ENCODE measurements around the gene CHCT1. TPM values are rescaled to one million over a fixed set of nuclear protein-coding genes. Genes with fewer than 3 reads are reported as not detected.

CHCT1 gene
- total RNA-seq, 1 experiment from 2014 or later, result not detected

- no peak for DNase-seq
- BruUV-seq (replicated peaks), result TSS peak; percentile 36
- Mint-ChIP-seq H3K4me3 (ENCODE audit: low read depth, unreplicated experiment) (peak overlapping the region; percentile 88), H3K27ac (ENCODE audit: unreplicated experiment) (peak overlapping the region; percentile 79), H3K27me3 (ENCODE audit: unreplicated experiment) (no peaks in the 10 kb centered on the region), H3K36me3 (ENCODE audit: insufficient read depth, unreplicated experiment) (peaks cover 33% of the 10 kb centered on the region), H3K9me3 (ENCODE audit: low read depth, unreplicated experiment) (no peaks in the 10 kb centered on the region), H3K4me1 (ENCODE audit: low read depth, unreplicated experiment) (peaks cover 30% of the 10 kb centered on the region)
- intact Hi-C loops (cut with micrococcal nuclease; ENCODE audit: unreplicated experiment), result no loop called here
- no peak for TF ChIP-seq CTCF (IDR thresholded peaks at IDR 0.05; ENCODE audit: unreplicated experiment)
- CTCF ChIA-PET, result no interaction called here
Observed at GRCh38 chr17:60390186-60390585, 32.1 kb upstream of the CHCT1 start.

- DNase-seq, result peak; percentile 4
- CTCF ChIA-PET, result no interaction called here
- Mint-ChIP-seq H3K4me3 (ENCODE audit: low read depth, unreplicated experiment) (peak overlapping the region; percentile 88), H3K9me3 (ENCODE audit: low read depth, unreplicated experiment) (no peaks in the 10 kb centered on the region), H3K36me3 (ENCODE audit: insufficient read depth, unreplicated experiment) (peaks cover 33% of the 10 kb centered on the region), H3K4me1 (ENCODE audit: low read depth, unreplicated experiment) (peaks cover 27% of the 10 kb centered on the region), H3K27me3 (ENCODE audit: unreplicated experiment) (no peaks in the 10 kb centered on the region), H3K27ac (ENCODE audit: unreplicated experiment) (peak overlapping the region; percentile 79)
- intact Hi-C loops (cut with micrococcal nuclease; ENCODE audit: unreplicated experiment), result no loop called here
- BruUV-seq (replicated peaks), result no TSS peak
- no peak for TF ChIP-seq CTCF (IDR thresholded peaks at IDR 0.05; ENCODE audit: unreplicated experiment)
Observed at GRCh38 chr17:60390925-60391470, 31.3 kb upstream of the CHCT1 start.

- TF ChIP-seq CTCF (IDR thresholded peaks at IDR 0.05; ENCODE audit: unreplicated experiment), result no peak
- Mint-ChIP-seq H3K4me3 (ENCODE audit: low read depth, unreplicated experiment) (peak overlapping the region; percentile 88), H3K4me1 (ENCODE audit: low read depth, unreplicated experiment) (peaks cover 22% of the 10 kb centered on the region), H3K9me3 (ENCODE audit: low read depth, unreplicated experiment) (no peaks in the 10 kb centered on the region), H3K27me3 (ENCODE audit: unreplicated experiment) (no peaks in the 10 kb centered on the region), H3K36me3 (ENCODE audit: insufficient read depth, unreplicated experiment) (peaks cover 33% of the 10 kb centered on the region), H3K27ac (ENCODE audit: unreplicated experiment) (peak overlapping the region; percentile 79)
- no TSS peak for BruUV-seq (replicated peaks)
- CTCF ChIA-PET, result interaction anchor here (0.6 to 1.0 kb wide), 5 partner anchors 9 to 224 kb away, joined by 3 to 5 read pairs (median 4); no protein-coding TSS in a partner anchor
- no peak for DNase-seq
- intact Hi-C loops (cut with micrococcal nuclease; ENCODE audit: unreplicated experiment), result no loop called here
Observed at GRCh38 chr17:60391471-60392041, 30.7 kb upstream of the CHCT1 start.

GRCh38 chr17:60392042-60392844, 30.0 kb upstream of the CHCT1 start, which contains the start of gene USP32:
TSS of gene USP32 (minus strand) at chr17:60392133. CDS start at chr17:60391939, 194 bp downstream.
- Mint-ChIP-seq H3K27ac (ENCODE audit: unreplicated experiment) (peak within 1 kb of the TSS; percentile 79), H3K27me3 (ENCODE audit: unreplicated experiment) (no peaks in the 10 kb centered on the region), H3K9me3 (ENCODE audit: low read depth, unreplicated experiment) (no peaks in the 10 kb centered on the region), H3K4me1 (ENCODE audit: low read depth, unreplicated experiment) (peaks cover 19% of the 10 kb centered on the region), H3K4me3 (ENCODE audit: low read depth, unreplicated experiment) (peak within 1 kb of the TSS; percentile 88), H3K36me3 (ENCODE audit: insufficient read depth, unreplicated experiment) (peaks cover 33% of the 10 kb centered on the region)
- no peak for TF ChIP-seq CTCF (IDR thresholded peaks at IDR 0.05; ENCODE audit: unreplicated experiment)
- intact Hi-C loops (cut with micrococcal nuclease; ENCODE audit: unreplicated experiment), result no loop called here
- no TSS peak for BruUV-seq (replicated peaks)
- peak; percentile 95 for DNase-seq
- CTCF ChIA-PET, result interaction anchor here (0.5 to 1.0 kb wide), 7 partner anchors 10 to 640 kb away, joined by 3 to 5 read pairs (median 4); no protein-coding TSS in a partner anchor

Measured in Calu3 (cell line).